HEK293 (cell line): ENCODE measurements around the gene LRFN2.
A peak's percentile ranks its signal among the peaks of the same experiment; 100 is the strongest.

Experiments
- CTCF ChIA-PET: fragments of 350-600 bp; formaldehyde crosslinking; extraction: SDS; loops from one replicate; lab custom pipeline; 2021; ENCODE audit warnings: antibody characterized with exemption; lab: Yijun Ruan, JAX
- POLR2A ChIA-PET: fragments of 300-600 bp; formaldehyde crosslinking; extraction: SDS; loops from one replicate; lab custom pipeline; 2020; ENCODE audit warnings: antibody characterized with exemption, inconsistent platforms; lab: Yijun Ruan, JAX
- H3K27ac ChIP-seq: fragments of 200-500 bp; sonication (Bioruptor generic); 2 replicates; pipeline ENCODE4 v1.5.1; 2014; ENCODE audit warnings: low read depth, low read length, control low read depth, inconsistent platforms; ENCODE audit errors: extremely low read depth
- H3K36me3 ChIP-seq, 2 experiments: fragments of 200-500 bp in 1 of 2; sonication (Bioruptor generic) in 1 of 2; 1 replicate in 1 of 2; 2 replicates in 1 of 2; pipeline ENCODE4 v1.5.1; 2014 to 2017; ENCODE audit warnings: inconsistent platforms in 2 of 2, low read length in 2 of 2; ENCODE audit not compliant: control insufficient read depth in 2 of 2, insufficient read depth in 1 of 2
- H3K4me1 ChIP-seq: fragments of 200-500 bp; sonication (Bioruptor generic); 2 replicates; pipeline ENCODE4 v1.5.1; 2014; ENCODE audit warnings: mild to moderate bottlenecking, low read length, inconsistent platforms; ENCODE audit not compliant: control insufficient read depth, insufficient read depth
- H3K4me3 ChIP-seq: 2 replicates; pipeline ENCODE4 v1.5.1; 2011; ENCODE audit warnings: low read depth, mild to moderate bottlenecking, control low read depth, low read length, moderate library complexity
- H3K9me3 ChIP-seq: fragments of 200-500 bp; sonication (Bioruptor generic); 2 replicates; pipeline ENCODE4 v1.5.1; 2014; ENCODE audit warnings: low read depth, low read length, inconsistent platforms; ENCODE audit not compliant: control insufficient read depth, insufficient read depth
- MZF1 ChIP-seq: fragments of 450-650 bp; formaldehyde crosslinking; IDR thresholded peaks from 2 replicates; pipeline ENCODE4 v1.5.1; 2017; ENCODE audit warnings: missing biosample characterization, missing genetic modification characterization, borderline replicate concordance
- OVOL3 ChIP-seq: fragments of 450-650 bp; formaldehyde crosslinking; IDR thresholded peaks from 2 replicates; pipeline ENCODE4 v1.5.1; 2016; ENCODE audit warnings: missing biosample characterization, missing genetic modification characterization
- ZIC2 ChIP-seq: fragments of 450-650 bp; formaldehyde crosslinking; IDR thresholded peaks from 2 replicates; pipeline ENCODE4 v1.5.1; 2016; ENCODE audit warnings: missing biosample characterization, missing genetic modification characterization
- ZNF10 ChIP-seq: fragments of 450-650 bp; formaldehyde crosslinking; IDR thresholded peaks from 2 replicates; pipeline ENCODE4 v1.5.1; 2017; ENCODE audit warnings: missing biosample characterization, missing genetic modification characterization
- ZNF114 ChIP-seq: fragments of 450-650 bp; formaldehyde crosslinking; IDR thresholded peaks from 2 replicates; pipeline ENCODE4 v1.5.0; 2017; ENCODE audit warnings: missing biosample characterization, missing genetic modification characterization
- ZNF239 ChIP-seq: fragments of 450-650 bp; formaldehyde crosslinking; IDR thresholded peaks from 2 replicates; pipeline ENCODE4 v1.5.1; 2016; ENCODE audit warnings: missing biosample characterization, missing genetic modification characterization
- ZNF274 ChIP-seq, 2 experiments: fragments of 200-500 bp in 1 of 2; fragments of 450-650 bp in 1 of 2; sonication (Bioruptor generic) in 1 of 2; formaldehyde crosslinking in 1 of 2; IDR thresholded peaks; 2 replicates each; pipeline versions ENCODE4 v1.5.1 to v1.6.1; 2014 to 2016; ENCODE audit warnings: borderline replicate concordance in 1 of 2, inconsistent platforms in 1 of 2, low read length in 1 of 2, missing biosample characterization in 1 of 2, missing genetic modification characterization in 1 of 2
- ZNF280D ChIP-seq: fragments of 450-650 bp; formaldehyde crosslinking; IDR thresholded peaks from 2 replicates; pipeline ENCODE4 v1.5.1; 2016; ENCODE audit warnings: missing biosample characterization, missing genetic modification characterization
- ZNF302 ChIP-seq: fragments of 450-650 bp; formaldehyde crosslinking; IDR thresholded peaks from 2 replicates; pipeline ENCODE4 v1.5.1; 2016; ENCODE audit warnings: missing biosample characterization, missing genetic modification characterization, low read depth
- ZNF433 ChIP-seq: fragments of 450-650 bp; formaldehyde crosslinking; IDR thresholded peaks from 2 replicates; pipeline ENCODE4 v1.5.1; 2016; ENCODE audit warnings: missing biosample characterization, missing genetic modification characterization, low read depth
- ZNF549 ChIP-seq: fragments of 450-650 bp; IDR thresholded peaks from 2 replicates; pipeline ENCODE4 v1.5.1; 2018; ENCODE audit warnings: missing biosample characterization, missing genetic modification characterization, mild to moderate bottlenecking, inconsistent platforms, moderate library complexity
- ZNF645 ChIP-seq: fragments of 450-650 bp; formaldehyde crosslinking; IDR thresholded peaks from 2 replicates; pipeline ENCODE4; 2016; ENCODE audit warnings: missing biosample characterization, missing genetic modification characterization
- ZNF776 ChIP-seq: fragments of 450-650 bp; formaldehyde crosslinking; IDR thresholded peaks from 2 replicates; pipeline ENCODE4 v1.5.0; 2017; ENCODE audit warnings: missing biosample characterization, missing genetic modification characterization, borderline replicate concordance
- ZNF830 ChIP-seq: fragments of 450-650 bp; IDR thresholded peaks from 2 replicates; pipeline ENCODE4 v1.5.0; 2018; ENCODE audit warnings: missing biosample characterization, missing genetic modification characterization, low read depth, mild to moderate bottlenecking, moderate library complexity
- TF ChIP-seq, protein P1 (sequence below): fragments of 450-650 bp; formaldehyde crosslinking; IDR thresholded peaks from 2 replicates; pipeline ENCODE4 v1.5.1; 2016; ENCODE audit warnings: missing biosample characterization, missing genetic modification characterization
- TF ChIP-seq, protein P2 (sequence below): sonication (generic); formaldehyde crosslinking; IDR thresholded peaks from 2 replicates; pipeline ENCODE4 v1.8.1; 2022; ENCODE audit warnings: mild to moderate bottlenecking, moderate library complexity, missing genetic modification reagents
- TF ChIP-seq, protein P3 (sequence below): fragments of 450-650 bp; IDR thresholded peaks from 2 replicates; pipeline ENCODE4 v1.5.1; 2018; ENCODE audit warnings: missing biosample characterization, mild to moderate bottlenecking, missing genetic modification characterization

The LRFN2 gene

GRCh38 chr6:40477246-40478126 is 109.7 kb downstream of the LRFN2 start:
- TF ChIP-seq ZNF549 (no peak), ZNF274 (IDR thresholded peaks at IDR 0.05; ENCODE audit: low read length) (no peak), ZNF274 (tag by site-specific recombination; IDR thresholded peaks at IDR 0.05; ENCODE audit: borderline replicate concordance) (no peak), ZNF776 (no peak), ZIC2 (peak; percentile 93)
- TF ChIP-seq, protein P1, sequence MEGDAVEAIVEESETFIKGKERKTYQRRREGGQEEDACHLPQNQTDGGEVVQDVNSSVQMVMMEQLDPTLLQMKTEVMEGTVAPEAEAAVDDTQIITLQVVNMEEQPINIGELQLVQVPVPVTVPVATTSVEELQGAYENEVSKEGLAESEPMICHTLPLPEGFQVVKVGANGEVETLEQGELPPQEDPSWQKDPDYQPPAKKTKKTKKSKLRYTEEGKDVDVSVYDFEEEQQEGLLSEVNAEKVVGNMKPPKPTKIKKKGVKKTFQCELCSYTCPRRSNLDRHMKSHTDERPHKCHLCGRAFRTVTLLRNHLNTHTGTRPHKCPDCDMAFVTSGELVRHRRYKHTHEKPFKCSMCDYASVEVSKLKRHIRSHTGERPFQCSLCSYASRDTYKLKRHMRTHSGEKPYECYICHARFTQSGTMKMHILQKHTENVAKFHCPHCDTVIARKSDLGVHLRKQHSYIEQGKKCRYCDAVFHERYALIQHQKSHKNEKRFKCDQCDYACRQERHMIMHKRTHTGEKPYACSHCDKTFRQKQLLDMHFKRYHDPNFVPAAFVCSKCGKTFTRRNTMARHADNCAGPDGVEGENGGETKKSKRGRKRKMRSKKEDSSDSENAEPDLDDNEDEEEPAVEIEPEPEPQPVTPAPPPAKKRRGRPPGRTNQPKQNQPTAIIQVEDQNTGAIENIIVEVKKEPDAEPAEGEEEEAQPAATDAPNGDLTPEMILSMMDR (tag by site-specific recombination), result 0 out of 2 replicates have a peak, but pooled peaks have one; percentile 18
- TF ChIP-seq, protein P2, sequence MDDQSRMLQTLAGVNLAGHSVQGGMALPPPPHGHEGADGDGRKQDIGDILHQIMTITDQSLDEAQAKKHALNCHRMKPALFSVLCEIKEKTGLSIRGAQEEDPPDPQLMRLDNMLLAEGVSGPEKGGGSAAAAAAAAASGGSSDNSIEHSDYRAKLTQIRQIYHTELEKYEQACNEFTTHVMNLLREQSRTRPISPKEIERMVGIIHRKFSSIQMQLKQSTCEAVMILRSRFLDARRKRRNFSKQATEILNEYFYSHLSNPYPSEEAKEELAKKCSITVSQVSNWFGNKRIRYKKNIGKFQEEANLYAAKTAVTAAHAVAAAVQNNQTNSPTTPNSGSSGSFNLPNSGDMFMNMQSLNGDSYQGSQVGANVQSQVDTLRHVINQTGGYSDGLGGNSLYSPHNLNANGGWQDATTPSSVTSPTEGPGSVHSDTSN (CRISPR knock-in tag), result 0 out of 2 replicates have a peak, but pooled peaks have one; percentile 43
- TF ChIP-seq, all 188 proteins: peak for 3
- Histone ChIP-seq H3K4me1 (no peaks in the 10 kb centered on the region), H3K4me3 (no peak overlapping the region), H3K36me3 (no peaks in the 10 kb centered on the region), H3K9me3 (no peaks in the 10 kb centered on the region), H3K27ac (no peak overlapping the region)
- POLR2A ChIA-PET, result no interaction called here
- CTCF ChIA-PET, result interaction anchor here (1.2 to 1.8 kb wide), 2 partner anchors 75 to 111 kb away, joined by 4 read pairs; no protein-coding TSS in a partner anchor

DNA sequence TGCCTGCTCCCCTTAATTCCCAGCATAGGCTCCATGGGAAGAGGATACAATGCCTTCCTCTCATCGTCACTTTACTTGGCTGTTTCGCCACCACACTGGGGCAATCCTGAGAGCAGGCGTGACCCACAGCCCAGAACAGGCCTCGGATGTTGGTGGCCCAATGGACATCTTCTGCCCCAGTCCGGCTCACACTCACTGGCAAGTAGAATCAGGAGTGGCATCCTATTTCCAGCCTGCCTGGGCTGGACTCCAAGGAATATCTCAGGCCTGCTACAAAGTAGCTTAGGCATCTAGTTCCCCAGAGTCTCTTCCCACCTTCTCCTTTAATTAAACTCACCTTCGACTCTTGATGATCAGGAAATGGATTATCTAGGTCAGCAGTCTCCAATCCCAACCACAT is 110.5 kb downstream of the LRFN2 start:
- H3K27ac ChIP-seq, result no peak overlapping the region
- no peak overlapping the region for H3K4me3 ChIP-seq
- H3K9me3 ChIP-seq, result no peaks in the 10 kb centered on the region
- H3K4me1 ChIP-seq, result no peaks in the 10 kb centered on the region
- H3K36me3 ChIP-seq, result no peaks in the 10 kb centered on the region
- TF ChIP-seq ZNF830 (no peak), ZNF280D (tag by site-specific recombination) (no peak), OVOL3 (tag by site-specific recombination) (no peak), ZNF302 (tag by site-specific recombination) (no peak), ZNF239 (tag by site-specific recombination) (no peak), ZNF549 (no peak), ZNF645 (tag by site-specific recombination) (no peak), ZNF114 (no peak), ZNF10 (tag by site-specific recombination) (no peak), MZF1 (tag by site-specific recombination) (no peak), ZNF433 (tag by site-specific recombination) (no peak)
- TF ChIP-seq, protein P3, sequence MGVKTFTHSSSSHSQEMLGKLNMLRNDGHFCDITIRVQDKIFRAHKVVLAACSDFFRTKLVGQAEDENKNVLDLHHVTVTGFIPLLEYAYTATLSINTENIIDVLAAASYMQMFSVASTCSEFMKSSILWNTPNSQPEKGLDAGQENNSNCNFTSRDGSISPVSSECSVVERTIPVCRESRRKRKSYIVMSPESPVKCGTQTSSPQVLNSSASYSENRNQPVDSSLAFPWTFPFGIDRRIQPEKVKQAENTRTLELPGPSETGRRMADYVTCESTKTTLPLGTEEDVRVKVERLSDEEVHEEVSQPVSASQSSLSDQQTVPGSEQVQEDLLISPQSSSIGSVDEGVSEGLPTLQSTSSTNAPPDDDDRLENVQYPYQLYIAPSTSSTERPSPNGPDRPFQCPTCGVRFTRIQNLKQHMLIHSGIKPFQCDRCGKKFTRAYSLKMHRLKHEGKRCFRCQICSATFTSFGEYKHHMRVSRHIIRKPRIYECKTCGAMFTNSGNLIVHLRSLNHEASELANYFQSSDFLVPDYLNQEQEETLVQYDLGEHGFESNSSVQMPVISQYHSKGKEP (tag by site-specific recombination), result no peak
- TF ChIP-seq, all 188 proteins: peak for 0
- CTCF ChIA-PET, result interaction anchor here (0.6 to 1.8 kb wide), 3 partner anchors 76 to 236 kb away, joined by 4 read pairs; no protein-coding TSS in a partner anchor
- POLR2A ChIA-PET, result no interaction called here
